ENCODE results near the gene SPI1.

DNA sequence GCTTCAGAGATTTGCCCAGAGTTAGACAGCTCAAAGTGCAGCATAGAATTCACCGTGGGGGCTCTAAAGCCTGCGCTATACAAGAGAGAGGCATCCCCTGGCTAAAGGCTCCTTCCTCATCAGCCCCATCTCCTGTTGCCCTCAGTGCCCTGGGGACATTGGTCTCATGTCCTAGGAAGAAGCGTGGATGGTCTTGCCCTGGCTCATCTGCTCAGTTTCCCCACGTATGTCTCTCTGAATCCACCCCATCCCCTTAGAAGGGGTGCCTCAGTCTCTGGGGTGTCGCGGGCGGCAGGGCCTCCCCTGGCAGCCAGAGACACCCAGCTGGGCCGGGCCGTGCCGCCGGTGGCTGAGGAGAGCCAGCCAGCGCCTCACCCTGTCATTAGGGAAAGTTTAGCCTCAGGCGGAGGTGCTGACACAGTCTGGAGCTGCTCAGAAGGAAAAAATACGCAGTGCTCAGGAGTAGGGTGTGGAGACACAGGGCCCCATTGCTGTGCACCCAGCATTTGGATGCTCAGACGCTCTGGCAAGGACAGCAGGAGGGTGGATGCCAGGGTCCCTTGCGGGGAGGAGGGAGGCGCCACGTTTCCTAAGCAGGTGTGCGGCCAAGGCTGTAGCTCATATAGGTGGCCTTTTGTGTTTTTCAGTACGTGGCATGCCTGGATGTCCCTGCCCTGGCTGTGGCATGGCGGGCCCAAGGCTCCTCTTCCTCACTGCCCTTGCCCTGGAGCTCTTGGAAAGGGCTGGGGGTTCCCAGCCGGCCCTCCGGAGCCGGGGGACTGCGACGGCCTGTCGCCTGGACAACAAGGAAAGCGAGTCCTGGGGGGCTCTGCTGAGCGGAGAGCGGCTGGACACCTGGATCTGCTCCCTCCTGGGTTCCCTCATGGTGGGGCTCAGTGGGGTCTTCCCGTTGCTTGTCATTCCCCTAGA, 31.4 kb upstream of the SPI1 start:
- TF ChIP-seq, protein P1, sequence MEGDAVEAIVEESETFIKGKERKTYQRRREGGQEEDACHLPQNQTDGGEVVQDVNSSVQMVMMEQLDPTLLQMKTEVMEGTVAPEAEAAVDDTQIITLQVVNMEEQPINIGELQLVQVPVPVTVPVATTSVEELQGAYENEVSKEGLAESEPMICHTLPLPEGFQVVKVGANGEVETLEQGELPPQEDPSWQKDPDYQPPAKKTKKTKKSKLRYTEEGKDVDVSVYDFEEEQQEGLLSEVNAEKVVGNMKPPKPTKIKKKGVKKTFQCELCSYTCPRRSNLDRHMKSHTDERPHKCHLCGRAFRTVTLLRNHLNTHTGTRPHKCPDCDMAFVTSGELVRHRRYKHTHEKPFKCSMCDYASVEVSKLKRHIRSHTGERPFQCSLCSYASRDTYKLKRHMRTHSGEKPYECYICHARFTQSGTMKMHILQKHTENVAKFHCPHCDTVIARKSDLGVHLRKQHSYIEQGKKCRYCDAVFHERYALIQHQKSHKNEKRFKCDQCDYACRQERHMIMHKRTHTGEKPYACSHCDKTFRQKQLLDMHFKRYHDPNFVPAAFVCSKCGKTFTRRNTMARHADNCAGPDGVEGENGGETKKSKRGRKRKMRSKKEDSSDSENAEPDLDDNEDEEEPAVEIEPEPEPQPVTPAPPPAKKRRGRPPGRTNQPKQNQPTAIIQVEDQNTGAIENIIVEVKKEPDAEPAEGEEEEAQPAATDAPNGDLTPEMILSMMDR (IDR thresholded peaks at IDR 0.05), result no peak
- TF ChIP-seq EZH2phosphoT487 (IDR thresholded peaks at IDR 0.05) (no peak), EZH2 (IDR thresholded peaks at IDR 0.05) (no peak)

All from neural progenitor cell (in vitro differentiated cells).